SK-N-SH (cell line): ENCODE results near the gene SLC17A5. TPM values are rescaled to one million over a fixed set of nuclear protein-coding genes. Genes with fewer than 3 reads are reported as not detected.
A peak's percentile ranks its signal among the peaks of the same experiment; 100 is the strongest.

Source experiments
- CTCF ChIA-PET: fragments of 300-600, 350-600 bp; formaldehyde crosslinking; extraction: SDS; loops from one replicate; lab custom pipeline; 2021; lab: Yijun Ruan, JAX
- POLR2A ChIA-PET: fragments of 350-600 bp; sonication (Branson Sonifier 250); formaldehyde crosslinking; extraction: SDS; loops from one replicate; lab custom pipeline; 2020; ENCODE audit warnings: antibody characterized with exemption, inconsistent platforms; lab: Yijun Ruan, JAX
- DNase-seq: peaks from one replicate; pipeline ENCODE4 v3.0.0; 2012
- H2AFZ ChIP-seq: fragments of 200-600 bp; sonication (generic); 2 replicates; pipeline ENCODE4 v1.8.1; 2016; ENCODE audit warnings: antibody characterized with exemption, mild to moderate bottlenecking, low read depth
- H3F3A ChIP-seq: fragments of 200-600 bp; sonication (generic); replicated peaks from 2 replicates; pipeline ENCODE3; 2016; ENCODE audit warnings: antibody characterized with exemption, mild to moderate bottlenecking; ENCODE audit not compliant: insufficient read depth
- H3K27ac ChIP-seq, 2 experiments: fragments of 200-500 bp in 1 of 2; fragments of 200-600 bp in 1 of 2; sonication (Bioruptor generic) in 1 of 2; sonication (generic), shearing (Covaris generic) in 1 of 2; 2 replicates each; pipeline versions ENCODE4 v1.5.1 to v1.6.1; 2014 to 2016; ENCODE audit warnings: low read depth in 2 of 2, inconsistent platforms in 1 of 2, low read length in 1 of 2, mild to moderate bottlenecking in 1 of 2, mixed read lengths in 1 of 2
- H3K27me3 ChIP-seq: fragments of 200-600 bp; sonication (generic), shearing (Covaris generic); 2 replicates; pipeline ENCODE4 v1.6.1; 2016; ENCODE audit warnings: mixed run types; ENCODE audit not compliant: insufficient read depth
- H3K36me3 ChIP-seq, 2 experiments: fragments of 200-500 bp in 1 of 2; fragments of 200-600 bp in 1 of 2; sonication (Bioruptor generic) in 1 of 2; sonication (generic) in 1 of 2; replicated peaks in 1 of 2; 2 replicates each; pipeline versions ENCODE3 to v1.5.1; 2014 to 2016; ENCODE audit warnings: low read length in 1 of 2, mild to moderate bottlenecking in 1 of 2; ENCODE audit not compliant: insufficient read depth in 2 of 2, control insufficient read depth in 1 of 2
- H3K4me1 ChIP-seq, 2 experiments: fragments of 200-500 bp in 1 of 2; fragments of 200-600 bp in 1 of 2; sonication (Bioruptor generic) in 1 of 2; sonication (generic), shearing (Covaris generic) in 1 of 2; 2 replicates each; pipeline versions ENCODE4 v1.5.1 to v1.6.1; 2014 to 2016; ENCODE audit warnings: low read depth in 1 of 2, low read length in 1 of 2, mixed run types in 1 of 2; ENCODE audit not compliant: insufficient read depth in 2 of 2, control insufficient read depth in 1 of 2
- H3K4me2 ChIP-seq: fragments of 200-600 bp; sonication (generic), shearing (Covaris generic); 2 replicates; pipeline ENCODE4 v1.6.1; 2017; ENCODE audit warnings: mixed run types
- H3K4me3 ChIP-seq, 2 experiments: fragments of 200-500 bp in 1 of 2; fragments of 200-600 bp in 1 of 2; sonication (Bioruptor generic) in 1 of 2; sonication (generic), shearing (Covaris generic) in 1 of 2; 2 replicates each; pipeline versions ENCODE4 v1.5.1 to v1.8.1; 2014 to 2016; ENCODE audit warnings: low read depth in 2 of 2, inconsistent platforms in 1 of 2, low read length in 1 of 2, mild to moderate bottlenecking in 1 of 2, mixed read lengths in 1 of 2, moderate library complexity in 1 of 2
- H3K79me2 ChIP-seq: fragments of 200-600 bp; sonication (generic); 2 replicates; pipeline ENCODE4 v1.8.1; 2017; ENCODE audit warnings: mild to moderate bottlenecking; ENCODE audit not compliant: insufficient read depth
- H3K9ac ChIP-seq: fragments of 200-600 bp; sonication (generic); 2 replicates; pipeline ENCODE4 v1.6.1; 2017; ENCODE audit warnings: mixed run types
- H3K9me2 ChIP-seq: fragments of 200-600 bp; sonication (generic); 2 replicates; pipeline ENCODE4 v1.6.1; 2017; ENCODE audit warnings: mixed run types
- H3K9me3 ChIP-seq: fragments of 200-600 bp; sonication (generic); 2 replicates; pipeline ENCODE4 v1.6.1; 2017; ENCODE audit warnings: mixed run types, mild to moderate bottlenecking, moderate library complexity
- H4K20me1 ChIP-seq: fragments of 200-600 bp; sonication (generic); 2 replicates; pipeline ENCODE4 v1.6.1; 2017; ENCODE audit warnings: mild to moderate bottlenecking, mixed run types; ENCODE audit not compliant: insufficient read depth
- CHD2 ChIP-seq: fragments of 150-350 bp; IDR thresholded peaks from 2 replicates; pipeline ENCODE4 v1.6.1; 2018; ENCODE audit warnings: low read length; ENCODE audit not compliant: partially characterized antibody
- EP300 ChIP-seq, 2 experiments: IDR thresholded peaks; 2 replicates each; pipeline versions ENCODE4 v1.4.0 to v1.6.1; 2012; ENCODE audit warnings: borderline replicate concordance in 1 of 2, low read depth in 1 of 2, low read length in 1 of 2
- FOSL2 ChIP-seq: IDR thresholded peaks from 2 replicates; pipeline ENCODE4 v1.4.0; 2012; ENCODE audit warnings: low read depth, mild to moderate bottlenecking, moderate library complexity, borderline replicate concordance
- FOXJ3 ChIP-seq: sonication (generic); formaldehyde crosslinking; IDR thresholded peaks from 2 replicates; pipeline ENCODE4 v1.5.1; 2020; ENCODE audit warnings: mild to moderate bottlenecking, missing genetic modification reagents
- JUND ChIP-seq: IDR thresholded peaks from 2 replicates; pipeline ENCODE4 v1.4.0; 2012
- MEF2A ChIP-seq: IDR thresholded peaks from 2 replicates; pipeline ENCODE4 v1.4.0; 2012; ENCODE audit warnings: low read depth, borderline replicate concordance
- RAD21 ChIP-seq: IDR thresholded peaks from 2 replicates; pipeline ENCODE4 v1.6.1; 2012; ENCODE audit warnings: mild to moderate bottlenecking, low read length
- RFX5 ChIP-seq: IDR thresholded peaks from 2 replicates; pipeline ENCODE4 v1.6.1; 2012; ENCODE audit warnings: mild to moderate bottlenecking, improper control_type of control experiment, low read length
- RXRA ChIP-seq: IDR thresholded peaks from 2 replicates; pipeline ENCODE4 v1.4.0; 2012; ENCODE audit warnings: low read depth, mild to moderate bottlenecking, borderline replicate concordance
- SIN3A ChIP-seq: IDR thresholded peaks from 2 replicates; pipeline ENCODE4 v1.6.1; 2012; ENCODE audit warnings: low read depth, mild to moderate bottlenecking, low read length, moderate library complexity, borderline replicate concordance
- WGBS: methylation state at CpG from one replicate; pipeline ENCODE4 v1.1.6; 2017; ENCODE audit warnings: low lambda C conversion rate; 5-methylcytosine and 5-hydroxymethylcytosine counted together
- polyA plus RNA-seq, 3 experiments: library from polyadenylated mRNA; depleted of rRNA; stranded (reverse); fragments of >200 nt; gene quantifications; 2 replicates each; pipeline ENCODE4 v1.2.3, GENCODE V29; 2012
- TF ChIP-seq, protein P1 (sequence below): fragments of 150-350 bp; IDR thresholded peaks from 2 replicates; pipeline ENCODE4 v1.6.1; 2016; ENCODE audit warnings: mild to moderate bottlenecking, low read depth, low read length
- TF ChIP-seq, protein P2 (sequence below): fragments of 200-600 bp; sonication (generic); IDR thresholded peaks from 2 replicates; pipeline ENCODE4 v1.6.1; 2017; ENCODE audit warnings: antibody characterized with exemption, mild to moderate bottlenecking, moderate library complexity
- TF ChIP-seq, protein P3 (sequence below): IDR thresholded peaks from 2 replicates; pipeline ENCODE4 v1.4.0; 2012; ENCODE audit warnings: low read depth, borderline replicate concordance
- TF ChIP-seq, protein P4 (sequence below): IDR thresholded peaks from 2 replicates; pipeline ENCODE4 v1.4.0; 2012; ENCODE audit warnings: low read depth, borderline replicate concordance
- TF ChIP-seq, protein P5 (sequence below): IDR thresholded peaks from 2 replicates; pipeline ENCODE4; 2012

Gene SLC17A5
- polyA plus RNA-seq, 1 of the 3 experiments (the other 2 are of a cell fraction) = 9.2 TPM

- POLR2A ChIA-PET = interaction anchor here (1.1 kb wide), 1 partner anchor 84 kb away, joined by 4 read pairs; no protein-coding TSS in a partner anchor
- no peak for DNase-seq
- TF ChIP-seq, protein P1, sequence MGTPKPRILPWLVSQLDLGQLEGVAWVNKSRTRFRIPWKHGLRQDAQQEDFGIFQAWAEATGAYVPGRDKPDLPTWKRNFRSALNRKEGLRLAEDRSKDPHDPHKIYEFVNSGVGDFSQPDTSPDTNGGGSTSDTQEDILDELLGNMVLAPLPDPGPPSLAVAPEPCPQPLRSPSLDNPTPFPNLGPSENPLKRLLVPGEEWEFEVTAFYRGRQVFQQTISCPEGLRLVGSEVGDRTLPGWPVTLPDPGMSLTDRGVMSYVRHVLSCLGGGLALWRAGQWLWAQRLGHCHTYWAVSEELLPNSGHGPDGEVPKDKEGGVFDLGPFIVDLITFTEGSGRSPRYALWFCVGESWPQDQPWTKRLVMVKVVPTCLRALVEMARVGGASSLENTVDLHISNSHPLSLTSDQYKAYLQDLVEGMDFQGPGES = no peak
- TF ChIP-seq JUND = no peak
- TF ChIP-seq CHD2 = no peak
- TF ChIP-seq, all 33 proteins: peak for 0
- Histone ChIP-seq H3K9ac (no peak overlapping the region), H3K36me3 (peaks cover 0 to 12% of the 10 kb centered on the region in 2 experiments), H3K9me3 (no peaks in the 10 kb centered on the region), H3K4me3 (no peak overlapping the region), H3K9me2 (no peaks in the 10 kb centered on the region), H3F3A (no peaks in the 10 kb centered on the region), H3K4me2 (no peak overlapping the region), H4K20me1 (no peaks in the 10 kb centered on the region), H2AFZ (no peak overlapping the region), H3K27me3 (no peaks in the 10 kb centered on the region), H3K79me2 (no peaks in the 10 kb centered on the region), H3K4me1 (no peaks in the 10 kb centered on the region), H3K27ac (no peak overlapping the region)
- WGBS = 92% methylated on average over 1 of the region's 1 CpG
- CTCF ChIA-PET = interaction anchor here (0.7 kb wide), 1 partner anchor 236 kb away, joined by 5 read pairs; no protein-coding TSS in a partner anchor
Measured at GRCh38 chr6:73604020-73604419, 49.8 kb downstream of the SLC17A5 start.

DNA sequence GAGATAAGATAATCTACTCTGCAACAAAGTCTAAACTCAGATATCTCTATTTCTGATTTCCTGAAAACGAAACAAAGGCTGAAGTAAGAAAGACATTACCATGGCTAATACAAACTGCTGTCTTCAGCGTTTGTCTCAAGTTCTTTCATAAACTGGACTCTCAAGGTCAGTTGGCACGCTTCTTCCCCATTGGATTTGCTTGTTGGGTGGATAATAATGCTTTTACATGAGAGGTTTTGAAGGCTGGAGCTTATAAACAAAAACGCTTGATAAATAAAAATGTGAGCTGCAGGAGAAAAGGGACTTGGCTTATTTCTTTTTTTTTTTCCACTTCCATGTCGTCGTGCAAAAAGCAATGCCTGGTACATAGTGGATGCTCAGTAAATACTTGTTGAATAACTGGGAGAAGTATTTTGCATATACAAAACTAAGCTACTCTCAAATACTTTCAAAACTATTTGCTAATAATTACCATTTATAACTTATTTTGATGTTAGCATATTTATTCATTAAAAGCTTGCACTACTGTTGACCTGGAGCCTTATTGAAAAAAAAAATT, 67.3 kb downstream of the SLC17A5 start:
- ChIA-PET CTCF (interaction anchor here (1.0 kb wide), 1 partner anchor 38 kb away, joined by 4 read pairs; no protein-coding TSS in a partner anchor), POLR2A (no interaction called here)
- WGBS = 69% methylated on average over 6 of the region's 6 CpGs
- peak overlapping the region; percentile 69; the same call in 1 of the 2 replicates for H3K9ac ChIP-seq
- H3K9me3 ChIP-seq = no peaks in the 10 kb centered on the region
- no peaks in the 10 kb centered on the region for H4K20me1 ChIP-seq
- H3K36me3 ChIP-seq = no peaks in the 10 kb centered on the region
- H3K9me2 ChIP-seq = no peaks in the 10 kb centered on the region
- peak overlapping the region; percentile 86 for H2AFZ ChIP-seq
- peak overlapping the region; percentile 60 for H3K4me2 ChIP-seq
- H3K27ac ChIP-seq = peak overlapping the region; percentile 55 to 89; a peak in 3 of 4 replicates
- no peaks in the 10 kb centered on the region for H3K79me2 ChIP-seq
- TF ChIP-seq, protein P2, sequence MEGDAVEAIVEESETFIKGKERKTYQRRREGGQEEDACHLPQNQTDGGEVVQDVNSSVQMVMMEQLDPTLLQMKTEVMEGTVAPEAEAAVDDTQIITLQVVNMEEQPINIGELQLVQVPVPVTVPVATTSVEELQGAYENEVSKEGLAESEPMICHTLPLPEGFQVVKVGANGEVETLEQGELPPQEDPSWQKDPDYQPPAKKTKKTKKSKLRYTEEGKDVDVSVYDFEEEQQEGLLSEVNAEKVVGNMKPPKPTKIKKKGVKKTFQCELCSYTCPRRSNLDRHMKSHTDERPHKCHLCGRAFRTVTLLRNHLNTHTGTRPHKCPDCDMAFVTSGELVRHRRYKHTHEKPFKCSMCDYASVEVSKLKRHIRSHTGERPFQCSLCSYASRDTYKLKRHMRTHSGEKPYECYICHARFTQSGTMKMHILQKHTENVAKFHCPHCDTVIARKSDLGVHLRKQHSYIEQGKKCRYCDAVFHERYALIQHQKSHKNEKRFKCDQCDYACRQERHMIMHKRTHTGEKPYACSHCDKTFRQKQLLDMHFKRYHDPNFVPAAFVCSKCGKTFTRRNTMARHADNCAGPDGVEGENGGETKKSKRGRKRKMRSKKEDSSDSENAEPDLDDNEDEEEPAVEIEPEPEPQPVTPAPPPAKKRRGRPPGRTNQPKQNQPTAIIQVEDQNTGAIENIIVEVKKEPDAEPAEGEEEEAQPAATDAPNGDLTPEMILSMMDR = no peak
- TF ChIP-seq RAD21 (no peak), RFX5 (no peak), FOXJ3 (CRISPR knock-in tag) (no peak), RXRA (no peak), SIN3A (no peak), MEF2A (no peak), EP300 (IDR thresholded peaks at IDR 0.05; ENCODE audit: borderline replicate concordance in 1 of 2, low read depth in 1 of 2, low read length in 1 of 2) (no peak), FOSL2 (no peak)
- TF ChIP-seq, protein P3, sequence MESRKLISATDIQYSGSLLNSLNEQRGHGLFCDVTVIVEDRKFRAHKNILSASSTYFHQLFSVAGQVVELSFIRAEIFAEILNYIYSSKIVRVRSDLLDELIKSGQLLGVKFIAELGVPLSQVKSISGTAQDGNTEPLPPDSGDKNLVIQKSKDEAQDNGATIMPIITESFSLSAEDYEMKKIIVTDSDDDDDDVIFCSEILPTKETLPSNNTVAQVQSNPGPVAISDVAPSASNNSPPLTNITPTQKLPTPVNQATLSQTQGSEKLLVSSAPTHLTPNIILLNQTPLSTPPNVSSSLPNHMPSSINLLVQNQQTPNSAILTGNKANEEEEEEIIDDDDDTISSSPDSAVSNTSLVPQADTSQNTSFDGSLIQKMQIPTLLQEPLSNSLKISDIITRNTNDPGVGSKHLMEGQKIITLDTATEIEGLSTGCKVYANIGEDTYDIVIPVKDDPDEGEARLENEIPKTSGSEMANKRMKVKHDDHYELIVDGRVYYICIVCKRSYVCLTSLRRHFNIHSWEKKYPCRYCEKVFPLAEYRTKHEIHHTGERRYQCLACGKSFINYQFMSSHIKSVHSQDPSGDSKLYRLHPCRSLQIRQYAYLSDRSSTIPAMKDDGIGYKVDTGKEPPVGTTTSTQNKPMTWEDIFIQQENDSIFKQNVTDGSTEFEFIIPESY = no peak
- TF ChIP-seq, protein P4, sequence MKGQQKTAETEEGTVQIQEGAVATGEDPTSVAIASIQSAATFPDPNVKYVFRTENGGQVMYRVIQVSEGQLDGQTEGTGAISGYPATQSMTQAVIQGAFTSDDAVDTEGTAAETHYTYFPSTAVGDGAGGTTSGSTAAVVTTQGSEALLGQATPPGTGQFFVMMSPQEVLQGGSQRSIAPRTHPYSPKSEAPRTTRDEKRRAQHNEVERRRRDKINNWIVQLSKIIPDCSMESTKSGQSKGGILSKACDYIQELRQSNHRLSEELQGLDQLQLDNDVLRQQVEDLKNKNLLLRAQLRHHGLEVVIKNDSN = no peak
- TF ChIP-seq, protein P5, sequence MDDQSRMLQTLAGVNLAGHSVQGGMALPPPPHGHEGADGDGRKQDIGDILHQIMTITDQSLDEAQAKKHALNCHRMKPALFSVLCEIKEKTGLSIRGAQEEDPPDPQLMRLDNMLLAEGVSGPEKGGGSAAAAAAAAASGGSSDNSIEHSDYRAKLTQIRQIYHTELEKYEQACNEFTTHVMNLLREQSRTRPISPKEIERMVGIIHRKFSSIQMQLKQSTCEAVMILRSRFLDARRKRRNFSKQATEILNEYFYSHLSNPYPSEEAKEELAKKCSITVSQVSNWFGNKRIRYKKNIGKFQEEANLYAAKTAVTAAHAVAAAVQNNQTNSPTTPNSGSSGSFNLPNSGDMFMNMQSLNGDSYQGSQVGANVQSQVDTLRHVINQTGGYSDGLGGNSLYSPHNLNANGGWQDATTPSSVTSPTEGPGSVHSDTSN = no peak
- no peak overlapping the region for H3K4me3 ChIP-seq
- no peaks in the 10 kb centered on the region for H3K27me3 ChIP-seq
- no peak for DNase-seq
- peaks cover 18% of the 10 kb centered on the region for H3F3A ChIP-seq
- peaks cover 2 to 16% of the 10 kb centered on the region in 2 experiments; a peak in 2 of 4 replicates for H3K4me1 ChIP-seq
